ENCODE results near the gene SHROOM1. TPM values are rescaled to one million over a fixed set of nuclear protein-coding genes. Genes with fewer than 3 reads are reported as not detected.

Gene SHROOM1
- total RNA-seq, 1 donor from 2014 or later, result 2.9 TPM

GRCh38 chr5:132776131-132776937, 54.1 kb downstream of the SHROOM1 start:
- DNase-seq, result peak; percentile 63

DNA sequence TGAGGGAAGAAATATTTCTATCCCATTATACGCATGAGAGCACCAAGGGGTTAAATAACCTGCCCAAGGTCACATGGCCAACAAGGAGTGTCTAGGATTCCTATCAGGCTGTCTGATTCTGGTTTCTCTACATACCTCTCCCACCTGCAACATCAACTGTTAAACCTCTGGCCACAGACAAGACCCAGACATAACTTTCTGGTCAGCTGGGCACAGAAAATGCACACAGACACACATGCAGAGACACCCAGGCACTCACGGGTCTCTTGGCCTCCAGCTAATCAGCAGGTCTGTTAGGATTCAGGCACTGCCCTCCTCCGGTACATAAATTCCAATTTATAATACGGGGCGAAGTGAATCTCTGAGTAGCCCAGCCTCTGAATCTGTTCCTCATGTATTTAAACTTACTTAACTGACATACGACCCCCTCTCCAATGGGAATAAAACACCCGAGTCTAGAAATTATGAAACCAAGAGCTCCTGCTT, 54.9 kb downstream of the SHROOM1 start:
- DNase-seq, result no peak

DNA sequence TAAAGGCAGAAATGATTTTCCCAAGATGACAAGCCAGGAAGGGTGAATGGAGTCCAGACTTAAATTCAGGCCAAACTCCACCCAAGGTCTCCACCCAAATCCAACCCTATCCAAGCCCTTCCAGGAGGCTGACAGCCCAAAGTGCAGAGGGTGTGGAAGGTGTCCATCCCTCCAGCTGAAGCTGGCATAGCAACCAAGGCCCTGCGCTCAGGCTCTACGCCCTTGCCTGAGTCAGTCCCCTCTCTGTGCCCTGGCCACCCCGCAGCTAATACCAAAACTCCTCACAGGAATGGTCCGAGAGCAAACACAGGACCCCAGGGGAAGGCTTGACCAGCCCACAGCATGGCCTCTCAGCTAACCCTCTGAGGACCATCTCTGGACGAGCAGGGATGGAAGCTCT, 55.6 kb downstream of the SHROOM1 start:
- DNase-seq, result no peak

DNA sequence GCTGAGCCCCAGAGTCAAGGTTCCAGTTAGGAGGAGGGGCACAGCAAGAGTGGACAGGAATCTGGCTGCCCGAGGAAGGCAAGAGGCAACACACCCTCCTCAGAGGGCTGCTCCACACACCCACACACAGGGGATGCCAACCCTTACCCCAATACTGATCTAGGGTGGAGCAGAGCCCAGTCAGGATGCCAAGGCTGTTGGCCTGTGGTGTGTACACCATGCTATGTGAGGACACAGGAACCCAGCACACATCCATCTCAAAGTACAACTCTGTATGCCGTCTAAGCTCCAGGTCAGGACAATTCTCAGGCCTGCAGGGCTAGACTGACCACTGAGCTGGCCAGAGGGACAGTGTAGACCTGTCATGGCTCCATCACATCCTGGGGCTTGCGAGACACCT, 56.0 kb downstream of the SHROOM1 start:
- no peak for DNase-seq

DNA sequence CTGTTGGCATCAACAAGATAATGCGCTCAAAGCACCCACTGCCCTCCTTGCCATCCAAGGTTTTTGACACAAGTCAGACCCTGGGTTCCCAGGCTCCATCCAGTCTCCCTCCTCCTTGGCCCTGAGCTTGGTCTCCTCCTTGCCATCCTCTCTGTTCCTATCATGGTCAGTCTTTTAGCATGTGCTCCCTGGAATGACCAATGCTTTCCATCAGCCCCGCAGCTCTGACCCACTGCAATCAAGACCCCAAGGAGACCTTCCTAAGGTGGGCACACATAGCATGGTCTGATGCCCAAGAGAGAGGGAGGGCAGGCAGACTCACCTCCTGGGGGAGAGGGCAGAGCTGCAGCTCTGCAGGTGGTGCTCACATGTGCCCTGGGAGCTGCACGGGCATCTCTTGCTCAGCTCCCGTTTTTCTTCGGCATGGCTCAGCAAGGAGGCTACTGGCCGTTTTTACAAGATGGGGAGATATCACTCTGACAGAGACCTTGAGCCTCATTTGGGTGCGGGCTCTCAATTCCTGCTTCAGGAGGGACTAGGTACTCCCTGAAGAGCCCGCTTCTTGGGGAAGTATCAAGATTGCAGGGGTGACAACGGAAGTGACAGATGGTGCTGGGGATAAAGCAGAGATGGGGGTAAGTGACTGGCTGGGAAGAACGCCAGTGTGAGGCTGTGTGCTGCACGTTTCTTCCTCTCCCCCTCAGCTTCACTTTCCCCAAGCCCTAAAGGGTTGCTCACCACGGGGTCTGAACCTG, 56.7 kb downstream of the SHROOM1 start:
- no peak for DNase-seq

DNA sequence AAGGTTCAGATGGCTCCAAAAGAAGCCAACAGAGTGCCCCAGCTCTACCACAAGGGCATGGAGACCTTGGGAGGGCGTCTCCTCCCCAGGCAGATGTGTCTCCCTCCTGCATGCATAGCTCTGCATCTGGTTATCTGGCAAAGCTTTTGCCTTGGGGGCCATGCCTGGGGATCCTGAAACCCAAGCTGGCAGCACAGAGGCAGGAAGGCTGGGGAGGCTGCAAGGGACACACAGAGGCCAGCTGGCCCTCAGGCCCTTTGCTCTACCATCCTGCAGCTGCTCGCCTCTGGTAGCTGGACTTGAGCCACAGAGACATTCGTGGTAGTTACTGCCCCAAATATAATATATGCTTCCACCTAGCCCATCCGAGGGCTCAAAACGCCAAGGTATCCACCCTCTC, 57.3 kb downstream of the SHROOM1 start:
- DNase-seq, result peak; percentile 38

DNA sequence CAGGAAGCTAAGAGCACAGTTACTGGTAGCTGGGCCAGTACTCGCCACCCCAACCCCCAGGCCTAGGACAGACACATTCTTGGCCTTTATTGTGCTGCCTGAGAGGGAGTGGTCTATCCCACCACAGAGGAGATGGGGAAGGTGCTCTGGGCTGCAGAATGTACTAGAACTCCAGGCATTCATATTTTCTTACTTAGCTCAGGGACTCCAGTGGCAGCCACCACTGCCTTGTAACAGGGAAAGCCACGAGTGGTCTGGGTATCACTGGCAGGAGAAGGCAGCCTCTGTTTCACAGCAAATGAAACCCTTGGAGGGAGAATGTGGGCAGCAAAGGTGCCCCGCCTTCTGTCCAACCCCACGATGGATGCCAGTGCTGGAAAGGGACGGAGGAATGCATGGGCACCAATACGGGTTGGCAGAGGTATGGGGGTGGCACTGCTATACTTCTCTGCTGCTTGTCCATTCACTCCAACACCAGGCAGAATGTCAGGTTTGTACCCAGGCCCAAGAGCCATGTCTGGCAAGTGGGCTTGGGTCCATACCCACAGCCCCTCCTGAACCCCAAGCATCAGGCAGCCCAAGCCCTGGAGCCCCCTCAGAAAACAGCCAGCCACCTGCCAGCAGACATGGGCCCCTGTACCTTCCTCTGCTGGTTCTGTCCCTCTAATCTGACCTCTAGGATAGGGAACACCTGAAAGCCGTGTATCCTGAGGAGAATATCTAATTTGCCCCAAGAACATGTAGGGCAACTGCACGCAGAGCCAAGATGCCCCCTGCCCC, 58.0 kb downstream of the SHROOM1 start:
- DNase-seq, result no peak

Small RNA genes within 50 kb of the gene (small RNA-seq; reads per million reads assigned to genes)
- gene RNA5SP192 (ENCODE audit: low replicate concordance), result not detected

Other genes with a start within 250 kb of the SHROOM1 start
- not detected for gene IL13, start 172.5 kb downstream of the SHROOM1 start, total RNA-seq
- gene IL4, start 156.7 kb downstream of the SHROOM1 start, total RNA-seq, result not detected
- 7.0 TPM for gene KIF3A, start 93.1 kb downstream of the SHROOM1 start, total RNA-seq
- not detected for gene CCNI2, start 83.2 kb downstream of the SHROOM1 start, total RNA-seq
- gene SEPTIN8, start 53.4 kb downstream of the SHROOM1 start, total RNA-seq, result 43.5 TPM
- 0.10 TPM for gene SOWAHA, start 17.3 kb downstream of the SHROOM1 start, total RNA-seq
- 1.7 TPM for gene GDF9, start 35.8 kb upstream of the SHROOM1 start, total RNA-seq
- 176 TPM for gene UQCRQ, start 36.0 kb upstream of the SHROOM1 start, total RNA-seq
- 2.3 TPM for gene LEAP2, start 43.0 kb upstream of the SHROOM1 start, total RNA-seq
- gene AFF4, start 133.0 kb upstream of the SHROOM1 start, total RNA-seq, result 77.5 TPM
- 26.4 TPM for gene ZCCHC10, start 195.9 kb upstream of the SHROOM1 start, total RNA-seq
- 94.4 TPM for gene HSPA4, start 221.4 kb upstream of the SHROOM1 start, total RNA-seq

Data from tongue (tissue), 3 donors.